Islet precursor cell (in vitro differentiated cells): ENCODE results near the gene GBGT1.

Experiments
- DNase-seq: peaks from one replicate; pipeline ENCODE4 v3.0.0-alpha.2; 2018

The GBGT1 gene

DNA sequence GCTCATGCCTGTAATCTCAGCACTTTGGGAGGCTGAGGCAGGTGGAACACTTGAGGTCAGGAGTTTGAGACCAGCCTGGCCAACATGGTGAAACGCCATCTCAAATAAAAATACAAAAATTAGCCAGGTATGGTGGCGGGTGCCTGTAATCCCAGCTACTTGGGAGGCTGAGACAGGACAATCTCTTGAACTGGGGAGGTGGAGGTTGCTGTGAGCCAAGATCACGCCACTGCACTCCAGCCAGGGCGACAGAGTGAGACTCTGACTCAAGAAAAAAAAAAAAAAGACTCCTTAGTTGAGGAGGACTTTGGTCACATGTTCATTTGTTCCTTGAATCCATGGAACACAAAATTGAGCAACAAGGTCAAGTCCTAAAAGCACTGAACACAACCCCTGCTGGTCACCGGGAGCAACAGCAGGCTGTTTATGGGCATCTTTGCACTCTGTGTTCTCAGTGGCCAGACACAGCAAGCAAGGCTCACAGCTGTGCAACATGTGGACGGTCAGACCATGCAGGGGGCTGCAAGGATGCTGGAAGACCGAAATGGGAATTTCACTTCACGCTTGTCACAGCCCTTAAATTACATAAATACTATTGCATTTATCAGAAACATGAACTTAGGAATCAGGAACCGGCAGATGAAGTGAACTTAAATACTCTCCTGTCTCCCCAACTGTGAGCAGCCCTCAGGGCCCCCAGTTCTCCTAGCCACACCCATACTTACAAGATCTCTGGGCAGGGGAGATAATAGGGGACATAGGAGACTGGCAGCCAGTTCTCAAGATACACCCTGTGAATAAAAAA, 2.8 kb downstream of the GBGT1 start:
- DNase-seq: peak; percentile 81

GRCh38 chr9:133158695-133159094, 5.0 kb downstream of the GBGT1 start:
- no peak for DNase-seq

DNA sequence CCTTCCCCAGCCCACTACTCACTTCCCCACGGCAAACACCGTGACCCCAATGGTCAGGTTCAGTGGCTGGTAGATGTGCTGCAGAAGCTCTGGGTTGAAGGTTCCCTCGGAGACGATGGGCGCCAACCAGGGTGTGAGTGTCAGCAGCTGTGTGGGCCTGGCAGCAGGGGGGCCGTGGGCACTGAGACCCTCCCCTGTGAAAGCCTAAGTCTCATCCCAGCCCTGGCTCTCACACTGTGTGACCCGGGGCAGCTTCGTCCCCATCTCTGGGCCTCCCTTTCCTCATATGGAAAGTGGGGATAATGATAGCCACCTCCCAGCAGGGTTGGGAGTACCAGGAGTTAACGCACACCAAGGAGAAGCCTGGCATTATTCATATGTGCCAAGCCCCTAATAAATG, 8.6 kb downstream of the GBGT1 start:
- no peak for DNase-seq

GRCh38 chr9:133154097-133154989, 9.4 kb downstream of the GBGT1 start:
- DNase-seq: peak; percentile 46

- DNase-seq: peak; percentile 51
Observed at GRCh38 chr9:133153227-133154096, 10.3 kb downstream of the GBGT1 start.

GRCh38 chr9:133151601-133152525, 11.9 kb downstream of the GBGT1 start:
- DNase-seq: no peak

DNA sequence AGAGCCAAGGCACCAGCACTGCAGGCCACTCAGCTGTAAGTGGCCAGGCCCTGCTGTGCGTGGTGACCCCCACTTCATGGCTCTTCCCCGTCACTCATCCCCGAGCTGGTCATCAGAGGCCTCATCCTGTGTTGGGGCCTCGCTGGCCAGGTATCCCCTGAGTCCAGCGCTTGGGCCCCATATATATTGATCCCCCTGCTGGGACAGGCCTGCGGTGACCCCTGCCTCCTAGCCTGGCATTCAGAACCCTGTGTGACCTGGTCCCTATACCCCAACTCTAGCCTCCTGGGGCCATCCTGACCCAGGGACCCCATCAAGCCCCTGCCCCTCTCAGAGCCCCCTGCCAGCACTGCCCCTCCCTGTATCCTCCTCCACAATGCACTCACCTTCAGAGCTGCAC, 12.7 kb downstream of the GBGT1 start:
- no peak for DNase-seq

DNA sequence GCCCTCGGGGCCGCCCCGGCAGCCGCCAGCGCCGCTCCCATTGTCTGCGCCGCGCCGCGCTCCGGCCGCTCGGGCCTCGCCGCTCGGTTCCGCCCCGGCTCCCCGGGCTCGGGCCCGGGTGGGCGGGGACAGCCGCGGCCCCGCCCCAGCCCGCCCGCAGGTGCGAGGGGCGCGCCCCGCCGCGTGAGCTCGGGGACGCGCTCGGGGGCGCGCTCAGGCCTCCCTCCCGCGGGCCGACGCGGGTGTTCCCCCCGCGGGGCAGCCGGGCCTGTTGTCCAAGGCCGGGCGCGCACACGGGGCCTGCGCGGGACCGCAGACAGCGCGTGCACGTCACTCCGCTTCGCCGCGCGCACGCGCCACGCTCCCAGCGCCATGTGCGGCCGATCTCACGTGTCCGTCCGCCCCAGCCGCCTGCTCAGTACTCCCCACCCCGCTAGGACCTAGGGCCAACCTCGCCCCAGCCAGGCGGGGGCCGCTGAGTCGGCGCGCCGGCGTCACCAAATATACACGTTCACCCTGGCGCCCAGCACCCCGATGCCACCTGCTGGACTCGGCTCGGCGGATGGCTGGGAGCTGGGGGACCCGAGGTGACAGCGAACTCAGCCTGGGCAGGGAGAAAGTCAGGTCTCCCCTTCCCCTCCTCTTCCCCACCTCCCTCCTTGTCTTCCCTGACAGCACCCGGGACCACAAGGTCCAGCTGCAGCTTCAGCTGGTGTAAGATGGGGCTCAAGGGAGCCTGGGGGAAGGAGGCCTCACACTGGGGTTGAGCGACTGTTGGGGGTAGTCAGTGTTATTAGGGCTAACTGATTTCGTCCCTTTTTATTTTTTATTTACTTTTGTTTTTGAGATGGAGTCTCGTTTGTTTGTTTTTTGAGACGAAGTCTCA, 14.3 kb downstream of the GBGT1 start:
- DNase-seq: peak; percentile 88

GRCh38 chr9:133148199-133149129, 15.2 kb downstream of the GBGT1 start:
- no peak for DNase-seq

GRCh38 chr9:133147412-133148198, 16.1 kb downstream of the GBGT1 start:
- peak; percentile 90 for DNase-seq

GRCh38 chr9:133146746-133147411, 16.8 kb downstream of the GBGT1 start:
- no peak for DNase-seq

GRCh38 chr9:133144904-133145851, 18.5 kb downstream of the GBGT1 start:
- DNase-seq: no peak

DNA sequence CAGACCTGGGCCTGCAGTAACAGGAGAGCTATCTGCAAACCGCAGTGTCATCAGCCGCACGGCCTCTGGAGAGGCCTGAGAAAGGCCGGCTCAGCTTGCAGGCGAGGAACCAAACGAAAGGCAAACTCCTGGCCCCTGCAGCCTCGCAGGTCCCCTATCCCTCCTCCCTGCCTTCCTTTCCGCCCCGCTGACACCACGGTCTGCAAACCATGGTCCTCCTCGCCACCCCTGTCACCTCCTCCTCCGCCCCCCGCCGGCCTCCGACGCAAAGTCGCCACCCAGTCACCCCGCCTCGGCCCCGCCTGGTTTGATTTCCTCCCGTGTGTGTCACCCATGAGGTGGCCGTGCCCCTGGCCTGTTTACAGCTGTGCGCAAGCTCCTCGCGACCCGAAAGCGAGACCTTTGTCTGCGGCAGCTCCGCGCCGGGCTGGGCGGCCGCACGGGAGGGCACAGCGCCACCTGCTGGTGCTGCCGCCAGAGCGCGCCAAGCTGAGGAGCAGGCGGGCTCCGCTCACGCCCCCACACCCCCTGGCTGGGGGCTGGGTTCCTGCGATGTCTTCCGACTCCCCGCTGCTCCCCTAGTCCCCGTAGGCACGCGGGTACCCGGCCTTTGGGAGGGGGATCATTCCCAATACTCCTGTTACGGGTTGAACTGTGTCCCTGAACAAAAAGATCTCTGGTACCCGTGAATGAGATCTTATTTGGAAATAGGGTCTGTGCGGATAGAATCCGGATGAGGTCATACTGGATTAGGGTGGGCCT, 19.4 kb downstream of the GBGT1 start:
- peak; percentile 89 for DNase-seq

DNA sequence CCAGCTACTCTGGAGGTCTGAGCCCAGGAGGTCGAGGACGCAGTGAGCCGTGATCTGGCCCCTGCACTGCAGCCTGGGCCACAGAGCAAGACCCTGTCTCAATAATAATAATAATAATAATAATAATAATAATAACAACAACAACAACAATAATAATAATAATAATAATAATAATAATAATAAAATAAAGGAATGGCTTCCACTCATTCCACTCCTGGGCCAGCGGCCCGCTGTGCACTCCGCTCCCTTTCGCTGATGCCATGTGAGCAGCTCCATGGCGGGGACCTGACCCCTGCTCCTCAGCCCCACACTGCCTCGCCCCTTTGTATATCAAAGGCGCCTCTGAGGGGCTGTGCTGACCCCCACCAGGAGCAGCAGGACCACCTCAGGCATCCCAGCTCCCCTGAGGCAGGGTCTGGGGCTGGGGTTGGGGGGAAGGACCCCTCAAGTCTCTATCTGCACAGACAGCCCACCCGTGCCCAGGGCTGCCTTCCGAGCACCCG, 20.0 kb downstream of the GBGT1 start:
- no peak for DNase-seq

DNA sequence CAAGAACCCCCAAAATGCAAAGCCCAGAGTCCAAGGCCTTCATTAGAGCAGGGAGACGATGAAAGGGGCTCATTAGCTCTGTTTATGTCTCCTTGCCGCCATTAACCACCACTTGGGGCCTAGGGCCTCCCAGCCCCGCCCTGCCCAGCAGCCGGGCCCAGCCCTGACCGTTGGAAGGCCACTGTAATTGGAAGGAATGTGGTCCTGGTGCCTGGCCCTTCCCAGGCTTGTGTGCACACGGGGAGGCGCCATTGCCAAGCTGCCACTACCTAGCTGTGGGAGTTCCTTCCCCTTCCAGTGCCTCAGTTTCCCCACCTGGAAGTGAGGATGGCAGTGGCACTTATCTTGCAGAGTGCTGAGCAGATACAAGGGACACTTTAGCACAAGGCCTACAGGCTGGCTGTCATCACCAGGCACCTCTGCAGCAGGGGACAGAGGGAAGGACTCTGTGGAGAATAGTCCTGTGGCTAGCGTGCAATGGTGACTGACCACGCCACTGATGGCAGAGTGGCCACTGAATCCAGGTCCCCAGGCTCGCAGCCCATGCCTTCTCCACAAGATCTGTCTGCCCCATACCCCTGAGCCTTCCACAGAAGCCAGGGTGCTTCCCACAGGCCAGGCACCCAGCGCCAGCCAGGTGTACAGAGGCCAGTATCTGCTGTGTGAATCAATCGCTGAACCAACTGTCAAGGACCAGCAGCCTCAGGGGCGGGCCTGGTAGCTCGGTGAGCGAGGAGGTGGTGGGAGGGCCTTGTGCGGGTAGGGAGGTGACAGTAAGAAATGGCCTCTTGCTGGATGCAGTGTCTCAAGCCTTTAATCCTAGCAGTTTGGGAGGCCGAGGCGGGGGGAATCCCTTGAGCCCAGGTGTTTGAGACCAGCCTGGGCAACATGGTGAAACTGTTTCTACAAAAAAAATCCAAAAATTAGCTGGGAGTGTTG, 20.8 kb downstream of the GBGT1 start:
- DNase-seq: peak; percentile 76
